Right cardiac atrium (tissue), 5 donors: ENCODE measurements around the gene GATAD2B. TPM values are rescaled to one million over a fixed set of nuclear protein-coding genes. Genes with fewer than 3 reads are reported as not detected.
"Not testable (repeated sequence)": the region's sequence is repeated elsewhere in the genome, so short reads cannot be mapped to it uniquely, and the experiment has no call there.

ENCODE experiments used
- ATAC-seq, 2 donors: fragments of 200-7000 bp; cut with Tn5 transposase; one replicate each; pipeline versions ENCODE4 v1.8.0 to v1.9.1; 2020; ENCODE audit warnings: moderate library complexity in 2 of 2, mild to moderate bottlenecking in 1 of 2
- DNase-seq, 3 donors: peaks; one replicate each; pipeline ENCODE4 v3.0.0-alpha.2; 2020
- H3K27ac ChIP-seq: one replicate; pipeline ENCODE4 v1.5.1; 2013; ENCODE audit warnings: mild to moderate bottlenecking, low read length, control low read depth, moderate library complexity
- H3K27me3 ChIP-seq: one replicate; pipeline ENCODE4 v1.6.1; 2013; ENCODE audit not compliant: control insufficient read depth, insufficient read depth
- H3K4me1 ChIP-seq: one replicate; pipeline ENCODE4 v1.6.1; 2013; ENCODE audit warnings: low read length; ENCODE audit not compliant: control insufficient read depth, insufficient read depth
- H3K4me3 ChIP-seq: one replicate; pipeline ENCODE4 v1.5.1; 2013; ENCODE audit warnings: low read length, control low read depth
- H3K9me3 ChIP-seq: one replicate; pipeline ENCODE4 v1.6.1; 2013; ENCODE audit warnings: low read length; ENCODE audit not compliant: control insufficient read depth
- WGBS: extraction: QIAGEN DNeasy Blood & Tissue Kit; methylation state at CpG from one replicate; pipeline ENCODE4 v1.1.7; 2013; 5-methylcytosine and 5-hydroxymethylcytosine counted together
- intact Hi-C, 4 donors: fragments of 100-400 bp; cut with DNase I; formaldehyde crosslinking; loops; one replicate each; pipeline versions ENCODE4 v1.11.0 to v1.14.0; 2022 to 2023
- polyA plus RNA-seq: library from polyadenylated mRNA; stranded (reverse); fragments of 200-250 nt; gene quantifications from one replicate; pipeline ENCODE4 v1.2.3, GENCODE V29; 2013
- total RNA-seq, 4 donors: library from RNA; stranded (reverse); fragmentation: NEBNext Ultra II Directional; extraction: Animal tissue kit (Norgen Biotek cat#: 25700); gene quantifications; one replicate each; pipeline ENCODE4 v1.2.1, GENCODE V29; 2021
- donor health status: healthy with polysubstance abuse.
- donor health status: DM: no; HTN: yes; CAD: no.
- donor health status: DM: no; HTN: no; CAD: no.
- donor health status: DM: no; HTN: yes; CAD: no; lungs with severe emphysema.
- donor health status: DM: yes; HTN: yes; CAD: no.

Gene GATAD2B
- total and polyA plus RNA-seq, 5 donors = 7.2 to 50.1 (median 42.2) TPM

DNA sequence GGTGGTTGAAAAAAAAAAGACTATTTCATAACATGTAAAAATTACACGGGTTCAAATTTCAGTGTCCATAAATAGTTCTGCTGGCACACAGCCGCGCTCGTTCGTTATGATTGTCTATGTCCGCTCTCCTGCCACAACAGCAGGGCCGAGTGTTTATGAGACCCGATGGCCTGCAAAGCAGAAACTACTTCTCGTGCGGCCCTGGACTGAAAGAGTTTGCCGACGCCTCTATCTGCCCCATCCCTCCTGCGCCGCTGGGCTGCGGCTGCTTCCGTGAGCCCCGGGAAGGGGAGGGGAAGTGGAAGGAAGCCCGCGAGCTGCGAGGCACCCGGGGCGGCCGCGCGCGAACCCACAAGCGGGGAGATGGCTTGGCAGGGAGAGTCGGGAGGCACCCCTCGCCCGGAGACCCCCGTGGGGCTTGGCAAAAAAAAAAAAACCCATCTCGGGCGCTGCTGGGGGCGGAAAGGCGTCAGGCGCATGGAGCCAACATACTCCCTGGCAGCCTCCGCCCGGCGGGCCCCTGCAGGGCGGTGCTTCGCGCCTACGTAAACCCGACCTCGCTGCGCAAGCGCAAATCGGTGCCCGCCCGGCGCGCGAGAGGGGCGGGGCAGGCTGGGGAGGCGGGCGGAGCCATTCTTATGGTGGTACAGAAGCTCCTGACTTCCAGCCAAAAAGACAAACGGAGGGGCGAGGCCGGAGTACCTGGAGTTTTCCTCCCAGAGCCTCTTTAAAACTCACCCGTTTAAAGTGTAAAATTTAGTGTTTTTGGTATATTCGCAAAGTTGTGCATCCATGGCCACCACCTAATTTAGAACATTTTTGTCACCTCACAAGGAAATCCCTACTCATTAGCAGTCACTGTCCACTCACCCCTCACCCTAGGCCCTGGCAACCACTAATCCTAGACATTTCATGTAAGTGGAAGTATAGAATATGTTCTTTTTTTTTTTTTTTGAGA is 139.3 kb downstream of the GATAD2B start:
- H3K27ac ChIP-seq = peak overlapping the region; percentile 76
- intact Hi-C loops = no loop called here
- under 1% methylated on average over 61 of the region's 61 CpGs for WGBS
- no peaks in the 10 kb centered on the region for H3K27me3 ChIP-seq
- DNase-seq = peak; percentile 94 to 97 (median 96)
- H3K4me1 ChIP-seq = peaks cover 6% of the 10 kb centered on the region
- peak overlapping the region; percentile 51 for H3K4me3 ChIP-seq
- H3K9me3 ChIP-seq = no peaks in the 10 kb centered on the region
- ATAC-seq = peak; percentile 96

- ATAC-seq, H3K9me3 ChIP-seq, H3K27me3 ChIP-seq, H3K4me1 ChIP-seq, DNase-seq, intact Hi-C loops: not testable (repeated sequence)
- H3K27ac ChIP-seq = peak overlapping the region; percentile 80
- H3K4me3 ChIP-seq = peak overlapping the region; percentile 51
- whole genome bisulfite sequencing = 92% methylated on average over 8 of the region's 8 CpGs
These were observed 140.1 kb downstream of the GATAD2B start for GRCh38 chr1:153782648-153783047.

DNA sequence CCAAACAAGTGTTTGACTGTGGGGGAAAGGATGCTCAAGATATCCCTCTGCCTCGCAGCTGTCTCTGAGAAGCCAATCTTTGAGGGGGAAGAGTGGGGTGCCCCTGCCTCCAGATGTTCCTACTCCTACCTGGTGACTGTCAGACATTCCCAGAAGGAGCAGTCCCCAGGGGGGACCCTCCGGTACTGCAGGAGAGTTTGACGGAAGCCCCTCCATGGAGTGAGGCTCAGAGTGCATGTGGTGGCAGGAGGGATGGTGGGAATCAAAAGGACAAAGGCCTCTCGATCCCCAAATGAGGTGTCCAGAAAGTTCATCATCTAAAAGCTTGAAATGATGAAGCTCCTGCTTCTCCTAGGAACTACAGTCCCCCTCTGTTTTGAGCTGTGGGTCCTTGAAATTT is 142.2 kb downstream of the GATAD2B start:
- Histone ChIP-seq H3K9me3 (no peaks in the 10 kb centered on the region), H3K27ac (no peak overlapping the region), H3K27me3 (no peaks in the 10 kb centered on the region), H3K4me3 (no peak overlapping the region), H3K4me1 (peaks cover 11% of the 10 kb centered on the region)
- ATAC-seq = no peak
- intact Hi-C loops = no loop called here
- 68% methylated on average over 4 of the region's 4 CpGs for WGBS
- DNase-seq = no peak

DNA sequence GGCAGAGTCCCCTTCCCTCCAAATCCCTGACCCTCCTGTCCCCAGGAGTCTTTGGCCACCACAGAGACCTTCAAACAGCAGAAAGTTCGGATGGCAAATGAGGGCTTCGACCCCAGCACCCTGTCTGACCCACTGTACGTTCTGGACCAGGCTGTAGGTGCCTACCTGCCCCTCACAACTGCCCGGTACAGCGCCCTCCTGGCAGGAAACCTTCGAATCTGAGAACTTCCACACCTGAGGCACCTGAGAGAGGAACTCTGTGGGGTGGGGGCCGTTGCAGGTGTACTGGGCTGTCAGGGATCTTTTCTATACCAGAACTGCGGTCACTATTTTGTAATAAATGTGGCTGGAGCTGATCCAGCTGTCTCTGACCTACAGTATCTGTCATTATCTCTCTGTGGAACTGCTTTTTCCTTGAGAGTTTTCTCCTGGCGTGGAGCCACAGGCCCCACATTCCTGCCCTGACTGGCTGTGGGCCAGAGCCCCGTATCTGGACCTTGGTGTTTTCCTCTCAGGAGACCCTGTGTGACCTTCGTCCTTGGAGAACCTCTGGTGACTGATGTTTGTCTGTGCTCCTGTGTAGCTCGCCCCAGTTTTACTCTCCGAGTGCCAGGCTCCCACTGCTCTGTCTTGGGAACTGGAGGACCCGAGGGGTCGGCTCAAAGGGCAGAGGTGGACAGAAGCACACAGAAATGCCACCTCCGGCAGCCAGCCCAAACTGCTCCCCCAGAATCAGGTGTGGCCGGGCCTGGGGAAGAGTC is 142.8 kb downstream of the GATAD2B start:
- Histone ChIP-seq H3K4me1 (peaks cover 11% of the 10 kb centered on the region), H3K27ac (no peak overlapping the region)

GRCh38 chr1:153778824-153779519 is 143.8 kb downstream of the GATAD2B start:
- ATAC-seq (no peak), DNase-seq (no peak)
- intact Hi-C loops = loop anchor here in 1 of 4 donors (10.0 kb wide), 1 partner anchor 264 kb away; no protein-coding TSS in a partner anchor
- Histone ChIP-seq H3K4me3 (no peak overlapping the region), H3K27ac (no peak overlapping the region), H3K27me3 (no peaks in the 10 kb centered on the region), H3K9me3 (no peaks in the 10 kb centered on the region), H3K4me1 (peaks cover 16% of the 10 kb centered on the region)
- 85% methylated on average over 18 of the region's 18 CpGs for whole genome bisulfite sequencing

More for the DNA sequence above, 142.8 kb downstream of the GATAD2B start:
- no peak overlapping the region for H3K4me3 ChIP-seq
- WGBS = 56% methylated on average over 17 of the region's 17 CpGs
- ATAC-seq = no peak
- no peaks in the 10 kb centered on the region for H3K9me3 ChIP-seq
- DNase-seq = peak; percentile 59 to 83 (median 77)
- intact Hi-C loops = loop anchor here in 1 of 4 donors (10.0 kb wide), 1 partner anchor 265 kb away; no protein-coding TSS in a partner anchor
- no peaks in the 10 kb centered on the region for H3K27me3 ChIP-seq

GRCh38 chr1:153778051-153778823 is 144.5 kb downstream of the GATAD2B start:
- Histone ChIP-seq H3K27ac (no peak overlapping the region), H3K4me3 (no peak overlapping the region)

DNA sequence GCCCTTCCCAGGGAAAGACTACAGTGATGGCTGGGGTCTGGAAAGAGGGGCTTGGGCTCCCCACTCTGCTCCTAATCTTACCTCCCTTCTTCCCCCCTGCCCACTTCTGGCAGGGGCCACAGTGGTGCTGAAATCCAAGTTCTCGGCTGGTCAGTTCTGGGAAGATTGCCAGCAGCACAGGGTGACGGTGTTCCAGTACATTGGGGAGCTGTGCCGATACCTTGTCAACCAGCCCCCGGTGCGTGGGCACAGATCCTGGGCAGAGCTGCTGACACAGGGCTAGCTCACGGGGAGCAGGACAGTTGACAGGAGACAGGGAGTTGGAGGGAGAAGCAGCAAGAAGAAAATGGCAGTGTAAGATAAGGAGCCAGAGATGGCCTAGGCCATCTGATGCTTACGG is 145.1 kb downstream of the GATAD2B start:
- H3K9me3 ChIP-seq = no peaks in the 10 kb centered on the region
- no peaks in the 10 kb centered on the region for H3K27me3 ChIP-seq
- ATAC-seq = no peak
- WGBS = 39% methylated on average over 7 of the region's 7 CpGs
- H3K4me1 ChIP-seq = peaks cover 17% of the 10 kb centered on the region
- H3K4me3 ChIP-seq = no peak overlapping the region
- no peak overlapping the region for H3K27ac ChIP-seq
- intact Hi-C loops = loop anchor here in 1 of 4 donors (10.0 kb wide), 1 partner anchor 263 kb away; no protein-coding TSS in a partner anchor
- peak in 2 of 3 donors; percentile 56 to 78 for DNase-seq

More at GRCh38 chr1:153778051-153778823, 144.5 kb downstream of the GATAD2B start:
- Histone ChIP-seq H3K4me1 (peaks cover 17% of the 10 kb centered on the region), H3K9me3 (no peaks in the 10 kb centered on the region), H3K27me3 (no peaks in the 10 kb centered on the region)
- DNase-seq (no peak), ATAC-seq (no peak)
- WGBS = 88% methylated on average over 22 of the region's 22 CpGs
- intact Hi-C loops = loop anchor here in 1 of 4 donors (10.0 kb wide), 1 partner anchor 263 kb away; no protein-coding TSS in a partner anchor

DNA sequence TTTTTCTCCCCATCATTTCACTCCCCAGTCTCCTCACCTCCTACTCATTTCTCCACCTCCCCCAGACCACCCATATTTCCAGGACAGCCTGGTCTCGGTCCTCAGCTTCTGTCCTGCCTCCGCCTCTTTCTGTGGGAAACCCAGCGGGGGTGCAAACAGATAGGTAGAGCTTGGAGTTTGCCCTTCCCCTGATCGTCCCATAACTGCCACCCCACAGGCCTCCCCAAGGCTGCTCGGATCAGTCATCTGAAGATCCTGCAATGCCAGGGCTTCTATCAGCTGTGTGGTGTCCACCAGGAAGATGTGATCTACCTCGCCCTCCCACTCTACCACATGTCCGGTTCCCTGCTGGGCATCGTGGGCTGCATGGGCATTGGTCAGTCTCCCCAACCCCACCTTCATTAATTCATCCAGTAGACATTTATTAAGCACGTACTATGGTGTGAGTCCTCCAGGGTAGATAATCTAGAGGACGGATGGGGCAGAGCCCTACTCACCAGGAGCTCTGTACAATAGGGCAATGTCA is 145.9 kb downstream of the GATAD2B start:
- H3K27me3 ChIP-seq = no peaks in the 10 kb centered on the region
- no peak for ATAC-seq
- WGBS = 80% methylated on average over 10 of the region's 10 CpGs
- H3K9me3 ChIP-seq = no peaks in the 10 kb centered on the region
- intact Hi-C loops = loop anchor here in 1 of 4 donors (10.0 kb wide), 1 partner anchor 262 kb away; no protein-coding TSS in a partner anchor
- DNase-seq = no peak
- H3K27ac ChIP-seq = no peak overlapping the region
- no peak overlapping the region for H3K4me3 ChIP-seq
- H3K4me1 ChIP-seq = peaks cover 17% of the 10 kb centered on the region

DNA sequence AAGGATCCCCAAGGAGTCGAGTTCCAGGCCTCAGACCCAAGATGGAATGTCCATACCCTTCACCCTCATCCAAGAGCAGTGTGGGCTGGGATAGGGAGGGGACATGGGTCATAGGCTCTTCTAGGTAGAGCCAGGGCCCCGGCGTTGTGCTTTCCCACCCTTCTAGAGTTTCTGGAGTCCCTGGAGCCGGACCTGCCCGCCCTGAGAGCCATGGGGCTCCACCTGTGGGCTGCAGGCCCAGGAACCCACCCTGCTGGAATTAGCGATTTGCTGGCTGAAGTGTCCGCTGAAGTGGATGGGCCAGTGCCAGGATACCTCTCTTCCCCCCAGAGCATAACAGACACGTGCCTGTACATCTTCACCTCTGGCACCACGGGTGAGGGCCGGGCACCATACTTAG is 146.4 kb downstream of the GATAD2B start:
- no peaks in the 10 kb centered on the region for H3K27me3 ChIP-seq
- H3K4me3 ChIP-seq = peak overlapping the region; percentile 44
- DNase-seq (peak in 1 of 3 donors; percentile 58), ATAC-seq (no peak)
- intact Hi-C loops = loop anchor here in 1 of 4 donors (10.0 kb wide), 1 partner anchor 262 kb away; no protein-coding TSS in a partner anchor
- WGBS = 53% methylated on average over 10 of the region's 10 CpGs
- peaks cover 17% of the 10 kb centered on the region for H3K4me1 ChIP-seq
- H3K27ac ChIP-seq = no peak overlapping the region
- H3K9me3 ChIP-seq = no peaks in the 10 kb centered on the region
